ENCODE data around the gene TBR1. TPM values are rescaled to one million over a fixed set of nuclear protein-coding genes. Genes with fewer than 3 reads are reported as not detected.

TBR1 gene
- total RNA-seq, 4 donors from 2014 or later = 0.06 TPM; not detected in 3

GRCh38 chr2:161374446-161374845, 41.7 kb upstream of the TBR1 start:
- no peak for DNase-seq (ENCODE audit: low spot score in 2 of 2)
- 95 to 100% methylated on average over 1 of the region's 1 CpG for WGBS, 2 donors
- no peak for TF ChIP-seq POLR2A (IDR thresholded peaks at IDR 0.05)
- TF ChIP-seq, protein P1, sequence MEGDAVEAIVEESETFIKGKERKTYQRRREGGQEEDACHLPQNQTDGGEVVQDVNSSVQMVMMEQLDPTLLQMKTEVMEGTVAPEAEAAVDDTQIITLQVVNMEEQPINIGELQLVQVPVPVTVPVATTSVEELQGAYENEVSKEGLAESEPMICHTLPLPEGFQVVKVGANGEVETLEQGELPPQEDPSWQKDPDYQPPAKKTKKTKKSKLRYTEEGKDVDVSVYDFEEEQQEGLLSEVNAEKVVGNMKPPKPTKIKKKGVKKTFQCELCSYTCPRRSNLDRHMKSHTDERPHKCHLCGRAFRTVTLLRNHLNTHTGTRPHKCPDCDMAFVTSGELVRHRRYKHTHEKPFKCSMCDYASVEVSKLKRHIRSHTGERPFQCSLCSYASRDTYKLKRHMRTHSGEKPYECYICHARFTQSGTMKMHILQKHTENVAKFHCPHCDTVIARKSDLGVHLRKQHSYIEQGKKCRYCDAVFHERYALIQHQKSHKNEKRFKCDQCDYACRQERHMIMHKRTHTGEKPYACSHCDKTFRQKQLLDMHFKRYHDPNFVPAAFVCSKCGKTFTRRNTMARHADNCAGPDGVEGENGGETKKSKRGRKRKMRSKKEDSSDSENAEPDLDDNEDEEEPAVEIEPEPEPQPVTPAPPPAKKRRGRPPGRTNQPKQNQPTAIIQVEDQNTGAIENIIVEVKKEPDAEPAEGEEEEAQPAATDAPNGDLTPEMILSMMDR (IDR thresholded peaks at IDR 0.05) = no peak
- intact Hi-C loops (cut with DNase I; ENCODE audit: low total_unique reads) = no loop called here
- no peak overlapping the region for H3K4me3 ChIP-seq (ENCODE audit: low read depth, poor library complexity, severe bottlenecking)

GRCh38 chr2:161379740-161380139, 36.4 kb upstream of the TBR1 start:
- no peak overlapping the region for H3K4me3 ChIP-seq (ENCODE audit: low read depth, poor library complexity, severe bottlenecking)
- TF ChIP-seq POLR2A (IDR thresholded peaks at IDR 0.05) = no peak
- TF ChIP-seq, protein P1 (IDR thresholded peaks at IDR 0.05) = no peak
- DNase-seq (ENCODE audit: low spot score in 2 of 2) = no peak
- WGBS, 2 donors = 91 to 97% methylated on average over 2 of the region's 2 CpGs
- intact Hi-C loops (cut with DNase I; ENCODE audit: low total_unique reads) = no loop called here

- WGBS, 2 donors = 63 to 66% methylated on average over 3 of the region's 3 CpGs
- DNase-seq (ENCODE audit: low spot score in 2 of 2) = no peak
- H3K4me3 ChIP-seq (ENCODE audit: low read depth, poor library complexity, severe bottlenecking) = no peak overlapping the region
- intact Hi-C loops (cut with DNase I; ENCODE audit: low total_unique reads) = no loop called here
- TF ChIP-seq, protein P1 (IDR thresholded peaks at IDR 0.05) = no peak
- no peak for TF ChIP-seq POLR2A (IDR thresholded peaks at IDR 0.05)
Measured at GRCh38 chr2:161381546-161381945, 34.6 kb upstream of the TBR1 start.

DNA sequence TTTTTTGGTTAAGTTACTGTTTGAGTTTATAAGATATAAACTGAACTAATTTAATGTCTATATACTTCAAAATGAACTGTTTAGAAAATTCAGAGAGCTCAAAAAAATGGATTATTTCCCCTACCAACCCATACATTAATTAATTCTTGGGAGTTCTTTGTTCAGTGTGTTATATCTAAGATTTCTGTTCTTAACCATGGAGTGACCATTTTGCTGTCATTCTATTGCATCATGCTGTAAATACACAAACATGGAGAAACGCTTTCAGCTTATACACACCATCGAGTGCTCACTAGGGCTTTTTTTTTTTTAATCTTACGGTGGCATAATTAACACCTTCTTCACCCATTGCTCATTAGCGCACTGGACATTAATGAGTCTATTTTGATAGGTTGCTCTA, 33.4 kb upstream of the TBR1 start:
- TF ChIP-seq, protein P1 (IDR thresholded peaks at IDR 0.05) = no peak
- TF ChIP-seq POLR2A (IDR thresholded peaks at IDR 0.05) = no peak
- intact Hi-C loops (cut with DNase I; ENCODE audit: low total_unique reads) = no loop called here
- no peak for DNase-seq (ENCODE audit: low spot score in 2 of 2)
- H3K4me3 ChIP-seq (ENCODE audit: low read depth, poor library complexity, severe bottlenecking) = no peak overlapping the region
- 96 to 98% methylated on average over 4 of the region's 4 CpGs for WGBS, 2 donors

DNA sequence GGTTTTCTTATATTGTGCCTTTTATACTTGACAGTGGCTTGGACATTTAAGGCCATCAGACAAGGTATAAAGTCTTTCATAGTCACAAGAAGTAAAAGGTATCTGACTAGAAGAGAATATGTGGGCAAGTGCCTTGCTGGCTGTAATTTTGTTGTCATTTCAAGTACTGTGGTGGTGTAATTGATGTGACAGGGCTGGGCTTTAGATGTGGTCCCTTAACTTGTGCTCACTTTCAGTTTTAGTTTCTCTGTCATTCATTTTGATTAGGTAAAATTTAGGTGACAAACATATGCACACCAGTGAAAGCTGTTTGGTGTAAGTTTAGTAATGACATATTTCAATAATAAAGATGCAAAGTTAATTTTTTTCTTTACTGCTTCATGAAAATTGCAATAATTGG, 31.2 kb upstream of the TBR1 start:
- no peak for DNase-seq (ENCODE audit: low spot score in 2 of 2)
- intact Hi-C loops (cut with DNase I; ENCODE audit: low total_unique reads) = no loop called here
- H3K4me3 ChIP-seq (ENCODE audit: low read depth, poor library complexity, severe bottlenecking) = no peak overlapping the region
- TF ChIP-seq, protein P1 (IDR thresholded peaks at IDR 0.05) = no peak
- no peak for TF ChIP-seq POLR2A (IDR thresholded peaks at IDR 0.05)

- intact Hi-C loops (cut with DNase I; ENCODE audit: low total_unique reads) = no loop called here
- H3K4me3 ChIP-seq (ENCODE audit: low read depth, poor library complexity, severe bottlenecking) = no peak overlapping the region
- WGBS, 2 donors = 80 to 83% methylated on average over 2 of the region's 2 CpGs
- TF ChIP-seq, protein P1 (IDR thresholded peaks at IDR 0.05) = no peak
- TF ChIP-seq POLR2A (IDR thresholded peaks at IDR 0.05) = no peak
- no peak for DNase-seq (ENCODE audit: low spot score in 2 of 2)
Measured at GRCh38 chr2:161386228-161386824, 29.8 kb upstream of the TBR1 start.

Measured in lower leg skin (tissue), 4 donors.